IMR-90 (cell line): ENCODE results near the gene AKIP1. TPM values are rescaled to one million over a fixed set of nuclear protein-coding genes. Genes with fewer than 3 reads are reported as not detected.

Source experiments
- ATAC-seq: fragments of 200-7000 bp; cut with Tn5 transposase; 2 replicates; pipeline ENCODE4 v1.9.1; 2020; ENCODE audit warnings: low read depth, mild to moderate bottlenecking, moderate library complexity
- BruUV-seq: library from RNA; stranded (reverse); fragments of 400-500 nt; replicated peaks from 2 replicates; lab custom pipeline; 2021; lab: Mats Ljungman, UMichigan
- CTCF ChIA-PET: fragments of 300-600 bp; formaldehyde crosslinking; extraction: SDS; loops from one replicate; lab custom pipeline; 2021; ENCODE audit warnings: antibody characterized with exemption; lab: Yijun Ruan, JAX
- POLR2A ChIA-PET: fragments of 300-600 bp; sonication (Branson Sonifier 250); formaldehyde crosslinking; loops from one replicate; lab custom pipeline; 2022; ENCODE audit warnings: antibody characterized with exemption; ENCODE audit not compliant: unreplicated experiment; lab: Charles Lee
- DNase-seq: peaks from one replicate; pipeline ENCODE4 v3.0.0; 2013
- H2AFZ ChIP-seq: replicated peaks from 2 replicates; pipeline ENCODE3; 2013; ENCODE audit warnings: low read length, mild to moderate bottlenecking; ENCODE audit not compliant: poor library complexity
- H2AK5ac ChIP-seq: 2 replicates; pipeline ENCODE4 v1.6.1; 2013; ENCODE audit warnings: low read depth, low read length, inconsistent platforms
- H2AK9ac ChIP-seq: replicated peaks from 2 replicates; pipeline ENCODE3; 2013; ENCODE audit warnings: mild to moderate bottlenecking, low read depth, low read length, moderate library complexity; ENCODE audit not compliant: poor library complexity
- H2BK120ac ChIP-seq: 2 replicates; pipeline ENCODE4 v1.6.1; 2013; ENCODE audit warnings: low read depth, low read length, inconsistent platforms
- H2BK15ac ChIP-seq: 3 replicates; pipeline ENCODE4 v1.6.1; 2013; ENCODE audit warnings: low read depth, low read length, inconsistent platforms
- H2BK20ac ChIP-seq: 2 replicates; pipeline ENCODE4 v1.6.1; 2013; ENCODE audit warnings: low read depth, mild to moderate bottlenecking, inconsistent platforms, low read length, moderate library complexity
- H2BK5ac ChIP-seq: 2 replicates; pipeline ENCODE4 v1.6.1; 2013; ENCODE audit warnings: mild to moderate bottlenecking, low read depth, low read length, inconsistent platforms; ENCODE audit not compliant: poor library complexity, severe bottlenecking
- H3K14ac ChIP-seq: replicated peaks from 2 replicates; pipeline ENCODE4 v1.6.1; 2013; ENCODE audit warnings: low read depth, low read length, inconsistent platforms
- H3K18ac ChIP-seq: 2 replicates; pipeline ENCODE4 v1.6.1; 2013; ENCODE audit warnings: low read depth, low read length, control low read depth
- H3K23ac ChIP-seq: 2 replicates; pipeline ENCODE4 v1.6.1; 2013; ENCODE audit warnings: low read depth, low read length, inconsistent platforms
- H3K27ac ChIP-seq: 2 replicates; pipeline ENCODE4 v1.5.1; 2013; ENCODE audit warnings: mild to moderate bottlenecking, control low read depth, low read length; ENCODE audit not compliant: insufficient read depth
- H3K27me3 ChIP-seq: 2 replicates; pipeline ENCODE4 v1.6.1; 2013; ENCODE audit warnings: low read length; ENCODE audit not compliant: control insufficient read depth, insufficient read depth
- H3K36me3 ChIP-seq: 2 replicates; pipeline ENCODE4 v1.6.1; 2013; ENCODE audit warnings: low read length, mixed read lengths; ENCODE audit not compliant: control insufficient read depth, insufficient read depth
- H3K4ac ChIP-seq: 2 replicates; pipeline ENCODE4 v1.6.1; 2013; ENCODE audit warnings: low read depth, low read length, inconsistent platforms
- H3K4me1 ChIP-seq: 2 replicates; pipeline ENCODE4 v1.6.1; 2013; ENCODE audit warnings: low read length, mixed read lengths; ENCODE audit not compliant: control insufficient read depth, insufficient read depth
- H3K4me2 ChIP-seq: 2 replicates; pipeline ENCODE4 v1.6.1; 2013; ENCODE audit warnings: low read depth, mild to moderate bottlenecking, control low read depth, low read length, moderate library complexity
- H3K4me3 ChIP-seq: 2 replicates; pipeline ENCODE4 v1.5.1; 2013; ENCODE audit warnings: low read depth, mild to moderate bottlenecking, control low read depth, low read length, moderate library complexity; ENCODE audit not compliant: insufficient read depth
- H3K56ac ChIP-seq: 2 replicates; pipeline ENCODE4 v1.6.1; 2013; ENCODE audit warnings: low read length, inconsistent platforms; ENCODE audit not compliant: insufficient read depth; ENCODE audit errors: extremely low read depth
- H3K79me1 ChIP-seq, 2 experiments: 2 replicates each; pipeline ENCODE4 v1.6.1; 2013; ENCODE audit warnings: low read length in 2 of 2, inconsistent platforms in 1 of 2, low read depth in 1 of 2
- H3K9ac ChIP-seq: 2 replicates; pipeline ENCODE4 v1.6.1; 2013; ENCODE audit warnings: low read depth, low read length, control low read depth
- H3K9me1 ChIP-seq: 2 replicates; pipeline ENCODE4 v1.6.1; 2013; ENCODE audit warnings: low read length, inconsistent platforms; ENCODE audit not compliant: insufficient read depth
- H3K9me3 ChIP-seq: 2 replicates; pipeline ENCODE4 v1.6.1; 2013; ENCODE audit warnings: low read length; ENCODE audit not compliant: control insufficient read depth, insufficient read depth
- H4K20me1 ChIP-seq: 2 replicates; pipeline ENCODE4 v1.6.1; 2013; ENCODE audit warnings: low read length, inconsistent platforms; ENCODE audit not compliant: insufficient read depth
- H4K5ac ChIP-seq: 2 replicates; pipeline ENCODE4 v1.6.1; 2013; ENCODE audit warnings: mild to moderate bottlenecking, low read depth, low read length, control low read depth
- H4K8ac ChIP-seq, 2 experiments: 2 replicates each; pipeline ENCODE4 v1.6.1; 2013; ENCODE audit warnings: low read depth in 2 of 2, low read length in 2 of 2, control low read depth in 1 of 2, inconsistent platforms in 1 of 2
- H4K91ac ChIP-seq: 2 replicates; pipeline ENCODE4 v1.6.1; 2013; ENCODE audit warnings: low read depth, low read length, inconsistent platforms; ENCODE audit not compliant: insufficient read depth
- CEBPB ChIP-seq: IDR thresholded peaks from 2 replicates; pipeline ENCODE4 v1.6.1; 2012; ENCODE audit warnings: low read depth, low read length, improper control_type of control experiment
- MAZ ChIP-seq: IDR thresholded peaks from 2 replicates; pipeline ENCODE4 v1.6.1; 2012; ENCODE audit warnings: low read depth, mild to moderate bottlenecking, low read length, improper control_type of control experiment, moderate library complexity, borderline replicate concordance
- MXI1 ChIP-seq: IDR thresholded peaks from 2 replicates; pipeline ENCODE4 v1.6.1; 2012; ENCODE audit warnings: low read depth, mild to moderate bottlenecking, low read length, moderate library complexity, borderline replicate concordance
- NFE2L2 ChIP-seq: fragments of 150-350 bp; IDR thresholded peaks from 2 replicates; pipeline ENCODE4 v1.6.1; 2016; ENCODE audit warnings: low read depth, mild to moderate bottlenecking, low read length
- RAD21 ChIP-seq: IDR thresholded peaks from 2 replicates; pipeline ENCODE4 v1.6.1; 2012; ENCODE audit warnings: low read length, improper control_type of control experiment
- SMC3 ChIP-seq: fragments of 150-350 bp; IDR thresholded peaks from 2 replicates; pipeline ENCODE4 v1.6.1; 2016; ENCODE audit warnings: low read depth, mild to moderate bottlenecking, antibody characterized with exemption, low read length, moderate library complexity
- USF2 ChIP-seq: fragments of 150-350 bp; IDR thresholded peaks from 2 replicates; pipeline ENCODE4 v1.6.1; 2017; ENCODE audit warnings: mild to moderate bottlenecking, antibody characterized with exemption, low read length, low read depth
- WGBS, 2 experiments: methylation state at CpG; one replicate each; pipeline versions ENCODE4 v1.1.5 to v1.1.7; 2013; ENCODE audit warnings: missing lambda C conversion rate in 2 of 2; ENCODE audit not compliant: insufficient read length in 1 of 2; ENCODE audit errors: extremely low coverage in 2 of 2; 5-methylcytosine and 5-hydroxymethylcytosine counted together
- dilution Hi-C: fragments of 300-500 bp; cut with HindIII; formaldehyde crosslinking; loops from one replicate; pipeline ENCODE4 v1.14.3; 2018; ENCODE audit warnings: low sequenced_read_pairs; ENCODE audit not compliant: unreplicated experiment
- in situ Hi-C: fragments of 300-500 bp; cut with MboI; formaldehyde crosslinking; loops from 3 replicates; pipeline ENCODE4 v1.14.3; 2019; ENCODE audit warnings: low sequenced_read_pairs, inconsistent platforms, mixed read lengths
- intact Hi-C: fragments of 100-400 bp; cut with micrococcal nuclease; formaldehyde crosslinking; loops from 2 replicates; pipeline ENCODE4 v1.10.0; 2022
- polyA plus RNA-seq, 3 experiments: library from polyadenylated mRNA; depleted of rRNA; stranded (reverse); fragments of >200 nt; gene quantifications; 2 replicates each; pipeline ENCODE4 v1.2.3, GENCODE V29; 2012; ENCODE audit warnings: low replicate concordance in 1 of 3
- total RNA-seq: library from RNA; depleted of rRNA; stranded (reverse); fragments of >200 nt; gene quantifications from 2 replicates; pipeline ENCODE4 v1.2.3, GENCODE V29; 2012

AKIP1 gene
- total and polyA plus RNA-seq, 2 of the 4 experiments (the other 2 are of a cell fraction), result 33.9 to 36.0 TPM

DNA sequence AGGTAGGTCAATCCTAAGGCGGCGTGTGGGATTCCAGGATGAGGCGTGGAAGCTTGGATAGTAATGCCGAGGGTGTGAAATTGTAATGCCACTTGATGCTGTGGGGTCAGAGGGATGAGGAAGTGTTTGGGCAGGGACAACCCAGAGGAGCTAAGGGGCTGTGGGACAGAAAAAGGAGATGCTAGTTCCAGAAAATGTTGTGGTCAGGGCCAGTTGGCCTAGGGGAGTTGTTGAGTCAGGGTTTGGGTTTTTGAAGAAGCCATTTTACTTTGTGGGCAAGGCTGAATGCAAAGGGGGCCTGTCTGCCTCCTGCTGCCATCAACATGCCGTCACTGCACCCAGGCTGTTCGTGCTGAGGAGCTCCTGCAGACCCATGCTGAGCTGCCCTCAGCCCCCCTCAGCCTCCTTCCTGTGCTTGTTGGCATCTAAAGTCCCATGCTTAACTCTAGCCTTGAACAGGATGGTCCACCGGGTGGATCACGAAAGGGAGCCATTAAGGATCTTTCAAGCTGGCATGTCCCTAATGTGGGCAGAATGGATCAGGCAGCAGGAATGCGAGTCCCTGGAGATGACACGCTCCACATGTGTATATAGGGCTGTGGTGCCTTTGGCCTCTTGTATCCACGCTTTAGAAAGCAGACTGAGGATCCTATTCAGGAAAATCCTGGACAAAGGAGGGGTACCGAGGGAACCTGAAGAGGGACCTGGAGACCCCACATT lies 19.6 kb downstream of the AKIP1 start:
- no TSS peak for BruUV-seq
- H3K4me1 ChIP-seq, result peaks cover 9% of the 10 kb centered on the region
- no peak overlapping the region for H2BK15ac ChIP-seq
- H3K18ac ChIP-seq, result no peak overlapping the region
- H2AK9ac ChIP-seq, result no peak overlapping the region
- dilution Hi-C loops, result no loop called here
- no peak overlapping the region for H2AFZ ChIP-seq
- intact Hi-C loops, result no loop called here
- H4K8ac ChIP-seq, result no peak overlapping the region
- peak overlapping the region; percentile 40; the same call in 1 of the 2 replicates for H2AK5ac ChIP-seq
- H3K4me3 ChIP-seq, result no peak overlapping the region
- in situ Hi-C loops, result no loop called here
- H3K14ac ChIP-seq, result no peak overlapping the region
- DNase-seq (no peak), ATAC-seq (no peak)
- no peak overlapping the region for H4K91ac ChIP-seq
- no peak overlapping the region for H3K27ac ChIP-seq
- no peaks in the 10 kb centered on the region for H3K27me3 ChIP-seq
- H3K79me1 ChIP-seq, result no peaks in the 10 kb centered on the region
- no peak overlapping the region for H3K23ac ChIP-seq
- H4K20me1 ChIP-seq, result no peaks in the 10 kb centered on the region
- ChIA-PET CTCF (no interaction called here), POLR2A (interaction anchor here (0.6 kb wide), 1 partner anchor 48 kb away, joined by 5 read pairs; no protein-coding TSS in a partner anchor)
- 0 out of 2 replicates have a peak overlapping the region, but pooled peaks have one; percentile 13 for H3K4ac ChIP-seq
- no peak overlapping the region for H2BK120ac ChIP-seq
- H2BK5ac ChIP-seq, result no peak overlapping the region
- no peak for TF ChIP-seq MAZ
- no peak for TF ChIP-seq USF2
- no peak for TF ChIP-seq NFE2L2
- TF ChIP-seq RAD21, result no peak
- TF ChIP-seq SMC3, result no peak
- TF ChIP-seq CEBPB, result no peak
- TF ChIP-seq MXI1, result no peak
- H3K9me1 ChIP-seq, result peaks cover 20% of the 10 kb centered on the region; the same call in 1 of the 2 replicates
- no peak overlapping the region for H4K5ac ChIP-seq
- peak overlapping the region; percentile 26 for H2BK20ac ChIP-seq
- no peaks in the 10 kb centered on the region for H3K36me3 ChIP-seq
- H3K4me2 ChIP-seq, result no peak overlapping the region
- no CpG with 5 or more reads among the region's 12 CpGs for WGBS, 2 experiments
- H3K9ac ChIP-seq, result no peak overlapping the region
- no peak overlapping the region for H3K56ac ChIP-seq
- no peaks in the 10 kb centered on the region for H3K9me3 ChIP-seq
